GM23338 (cell line): Measurements from ENCODE around the gene NOTCH1. TPM values are rescaled to one million over a fixed set of nuclear protein-coding genes. Genes with fewer than 3 reads are reported as not detected.
"Not testable (repeated sequence)": the region's sequence is repeated elsewhere in the genome, so short reads cannot be mapped to it uniquely, and the experiment has no call there.

ENCODE experiments used
- ATAC-seq: fragments of 200-7000 bp; cut with Tn5 transposase; 3 replicates; pipeline ENCODE4 v1.9.1; 2020
- DNase-seq: peaks from one replicate; pipeline ENCODE4 v3.0.0-alpha.2; 2015; ENCODE audit warnings: low spot score
- H2AFZ ChIP-seq: fragments of 200-600 bp; sonication (generic); 2 replicates; pipeline ENCODE4 v1.8.0; 2016; ENCODE audit warnings: antibody characterized with exemption, mild to moderate bottlenecking, moderate library complexity
- H3F3A ChIP-seq: fragments of 200-600 bp; sonication (generic); replicated peaks from 2 replicates; pipeline ENCODE4 v1.8.0; 2017; ENCODE audit warnings: antibody characterized with exemption, mixed run types, low read depth
- H3K27ac ChIP-seq: fragments of 200-600 bp; sonication (generic); 2 replicates; pipeline ENCODE4 v1.6.1; 2016; ENCODE audit warnings: low read depth
- H3K27me3 ChIP-seq: fragments of 200-600 bp; sonication (generic); 2 replicates; pipeline ENCODE4 v1.8.0; 2016; ENCODE audit warnings: mild to moderate bottlenecking, mixed run types, moderate library complexity; ENCODE audit not compliant: insufficient read depth
- H3K36me3 ChIP-seq: fragments of 200-600 bp; sonication (generic); 2 replicates; pipeline ENCODE4 v1.8.0; 2016; ENCODE audit warnings: mild to moderate bottlenecking; ENCODE audit not compliant: insufficient read depth
- H3K4me1 ChIP-seq: fragments of 200-600 bp; sonication (generic); 2 replicates; pipeline ENCODE4 v1.8.0; 2016; ENCODE audit warnings: mild to moderate bottlenecking, moderate library complexity; ENCODE audit not compliant: insufficient read depth
- H3K4me2 ChIP-seq: fragments of 200-600 bp; sonication (generic); 2 replicates; pipeline ENCODE4 v1.7.1; 2017; ENCODE audit warnings: mixed run types
- H3K4me3 ChIP-seq: fragments of 200-600 bp; sonication (generic); 2 replicates; pipeline ENCODE4 v1.6.1; 2016; ENCODE audit warnings: mixed run types
- H3K79me2 ChIP-seq: fragments of 200-600 bp; sonication (generic); replicated peaks from 2 replicates; pipeline ENCODE4 v1.8.0; 2017; ENCODE audit warnings: mild to moderate bottlenecking; ENCODE audit not compliant: insufficient read depth
- H3K9me2 ChIP-seq: fragments of 200-600 bp; sonication (generic); 2 replicates; pipeline ENCODE4 v1.8.0; 2017; ENCODE audit not compliant: insufficient read depth
- H4K20me1 ChIP-seq: fragments of 200-600 bp; sonication (generic); replicated peaks from 2 replicates; pipeline ENCODE4 v1.8.0; 2017; ENCODE audit warnings: mild to moderate bottlenecking; ENCODE audit not compliant: insufficient read depth
- H3K27ac Mint-ChIP-seq: 2 replicates; pipeline ENCODE4 v1.8.0; 2020; ENCODE audit warnings: inconsistent platforms, mild to moderate bottlenecking, moderate library complexity, mixed read lengths
- H3K27me3 Mint-ChIP-seq: 3 replicates; pipeline ENCODE4 v1.8.0; 2022; ENCODE audit warnings: low read depth, mild to moderate bottlenecking, moderate library complexity, mixed read lengths, inconsistent platforms; ENCODE audit not compliant: insufficient read depth, poor library complexity
- H3K36me3 Mint-ChIP-seq: 3 replicates; pipeline ENCODE4 v1.8.0; 2021; ENCODE audit warnings: low read depth, mild to moderate bottlenecking, inconsistent platforms, moderate library complexity, mixed read lengths
- H3K4me1 Mint-ChIP-seq: 3 replicates; pipeline ENCODE4 v1.8.0; 2020; ENCODE audit warnings: mild to moderate bottlenecking, inconsistent platforms, mixed read lengths
- H3K4me3 Mint-ChIP-seq: 3 replicates; pipeline ENCODE4 v1.8.0; 2021; ENCODE audit warnings: moderate library complexity, mild to moderate bottlenecking, inconsistent platforms, mixed read lengths
- H3K9me3 Mint-ChIP-seq: 3 replicates; pipeline ENCODE4 v1.8.0; 2020; ENCODE audit warnings: moderate library complexity, mild to moderate bottlenecking, inconsistent platforms, mixed read lengths
- CREB1 ChIP-seq: fragments of 250-450 bp; sonication (Bioruptor Pico); IDR thresholded peaks from 2 replicates; pipeline ENCODE4 v1.5.0; 2020; ENCODE audit warnings: low read depth, mild to moderate bottlenecking, moderate library complexity
- CTCF ChIP-seq, 2 experiments: fragments of 200-600 bp in 1 of 2; sonication (generic) in 1 of 2; conservative IDR thresholded peaks; 2 replicates each; pipeline versions ENCODE4 v1.5.1 to v1.6.1; 2016 to 2017; ENCODE audit warnings: antibody characterized with exemption in 2 of 2, low read depth in 2 of 2, mild to moderate bottlenecking in 2 of 2, moderate library complexity in 1 of 2
- ETS1 ChIP-seq: IDR thresholded peaks from 2 replicates; pipeline ENCODE4 v1.6.1; 2016; ENCODE audit warnings: antibody characterized with exemption
- JUNB ChIP-seq: IDR thresholded peaks from one replicate; pipeline ENCODE4 v1.6.1; 2016; ENCODE audit warnings: antibody characterized with exemption; ENCODE audit not compliant: unreplicated experiment
- NANOG ChIP-seq: IDR thresholded peaks from 2 replicates; pipeline ENCODE4 v1.6.1; 2016; ENCODE audit warnings: antibody characterized with exemption, borderline replicate concordance
- POLR2AphosphoS5 ChIP-seq: IDR thresholded peaks from 2 replicates; pipeline ENCODE4 v1.6.1; 2016; ENCODE audit warnings: antibody characterized with exemption, low read depth
- STAT1 ChIP-seq: IDR thresholded peaks from one replicate; pipeline ENCODE4 v1.6.1; 2016; ENCODE audit warnings: antibody characterized with exemption; ENCODE audit not compliant: unreplicated experiment
- ZNF114 ChIP-seq: fragments of 250-450 bp; sonication (Bioruptor Pico); IDR thresholded peaks from 2 replicates; pipeline ENCODE4 v1.5.0; 2020; ENCODE audit warnings: mild to moderate bottlenecking, moderate library complexity
- ZNF331 ChIP-seq: fragments of 250-450 bp; sonication (Bioruptor Pico); IDR thresholded peaks from 2 replicates; pipeline ENCODE4 v1.5.0; 2020; ENCODE audit warnings: low read depth, mild to moderate bottlenecking, moderate library complexity
- ZNF462 ChIP-seq: fragments of 250-450 bp; sonication (Bioruptor Pico); IDR thresholded peaks from 2 replicates; pipeline ENCODE4 v1.5.0; 2020; ENCODE audit warnings: mild to moderate bottlenecking, moderate library complexity
- polyA plus RNA-seq: library from polyadenylated mRNA; unstranded; fragments of >200 nt; fragmentation: Nextera tagmentation; extraction: Ambion mirVana; gene quantifications from 2 replicates; pipeline ENCODE4 v1.2.1, GENCODE V29; 2016
- total RNA-seq: library from RNA; depleted of rRNA; stranded (reverse); fragments of >200 nt; shearing (Covaris generic); gene quantifications from 2 replicates; pipeline ENCODE4 v1.2.3, GENCODE V29; 2014

The NOTCH1 gene
- total and polyA plus RNA-seq, 2 experiments from 2014 or later: 9.9 to 97.2 TPM

- no peak overlapping the region for H3K4me3 ChIP-seq
- H3K27me3 Mint-ChIP-seq: peaks cover 11% of the 10 kb centered on the region
- TF ChIP-seq ZNF114 (no peak), POLR2AphosphoS5 (no peak), ETS1 (no peak), ZNF462 (no peak), STAT1 (no peak), NANOG (no peak), CREB1 (CRISPR knock-in tag) (no peak), CTCF (conservative IDR thresholded peaks at IDR 0.05; ENCODE audit: low read depth in 2 of 2) (no peak), ZNF331 (CRISPR knock-in tag) (no peak), JUNB (no peak)
- H3K27ac ChIP-seq: no peak overlapping the region
- H2AFZ ChIP-seq: no peak overlapping the region
- H3K4me3 Mint-ChIP-seq: no peak overlapping the region
- H3K27ac Mint-ChIP-seq: no peak overlapping the region
- no peaks in the 10 kb centered on the region for H3K4me1 ChIP-seq
- no peaks in the 10 kb centered on the region; the same call in 1 of the 2 replicates for H3F3A ChIP-seq
- H4K20me1 ChIP-seq: no peaks in the 10 kb centered on the region
- H3K36me3 ChIP-seq: no peaks in the 10 kb centered on the region
- H3K79me2 ChIP-seq: no peaks in the 10 kb centered on the region
- H3K4me1 Mint-ChIP-seq: peaks cover 12% of the 10 kb centered on the region
- no peaks in the 10 kb centered on the region for H3K9me2 ChIP-seq
- DNase-seq (no peak), ATAC-seq (no peak)
- peaks cover 9% of the 10 kb centered on the region; the same call in 1 of the 2 replicates for H3K27me3 ChIP-seq
- H3K4me2 ChIP-seq: no peak overlapping the region
- peaks cover 38% of the 10 kb centered on the region for H3K9me3 Mint-ChIP-seq
- peaks cover 27% of the 10 kb centered on the region for H3K36me3 Mint-ChIP-seq
These were observed 14.7 kb upstream of the NOTCH1 start for GRCh38 chr9:136560586-136560985.

DNA sequence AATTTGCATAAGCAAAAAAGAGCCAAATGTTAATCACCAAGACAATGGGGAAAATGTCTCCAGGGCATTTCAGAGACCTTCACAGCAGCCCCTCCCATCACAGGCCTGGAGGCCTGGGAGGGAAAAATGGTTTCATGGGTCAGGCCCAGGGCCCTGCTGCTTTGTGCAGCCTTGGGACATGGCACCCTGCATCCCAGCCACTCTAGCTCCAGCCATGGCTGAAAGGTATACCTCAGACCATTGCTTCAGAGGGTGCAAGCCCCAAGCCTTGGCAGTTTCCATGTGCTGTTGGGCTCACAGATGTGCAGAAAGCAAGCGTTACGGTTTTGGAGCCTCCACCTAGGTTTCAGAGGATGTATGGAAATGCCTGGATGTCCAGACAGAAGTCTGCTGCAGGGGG is 13.5 kb upstream of the NOTCH1 start:
- H3K4me3 Mint-ChIP-seq, ATAC-seq, H2AFZ ChIP-seq, DNase-seq, H3K4me2 ChIP-seq, H3K79me2 ChIP-seq, H3F3A ChIP-seq, H3K4me1 Mint-ChIP-seq, H3K36me3 ChIP-seq, H3K27ac ChIP-seq, H3K9me2 ChIP-seq, H3K4me1 ChIP-seq, H3K27ac Mint-ChIP-seq, H3K4me3 ChIP-seq, H4K20me1 ChIP-seq, H3K27me3 ChIP-seq: not testable (repeated sequence)
- Mint-ChIP-seq H3K27me3 (peaks cover 17% of the 10 kb centered on the region), H3K9me3 (peaks cover 38% of the 10 kb centered on the region), H3K36me3 (peaks cover 27% of the 10 kb centered on the region)

DNA sequence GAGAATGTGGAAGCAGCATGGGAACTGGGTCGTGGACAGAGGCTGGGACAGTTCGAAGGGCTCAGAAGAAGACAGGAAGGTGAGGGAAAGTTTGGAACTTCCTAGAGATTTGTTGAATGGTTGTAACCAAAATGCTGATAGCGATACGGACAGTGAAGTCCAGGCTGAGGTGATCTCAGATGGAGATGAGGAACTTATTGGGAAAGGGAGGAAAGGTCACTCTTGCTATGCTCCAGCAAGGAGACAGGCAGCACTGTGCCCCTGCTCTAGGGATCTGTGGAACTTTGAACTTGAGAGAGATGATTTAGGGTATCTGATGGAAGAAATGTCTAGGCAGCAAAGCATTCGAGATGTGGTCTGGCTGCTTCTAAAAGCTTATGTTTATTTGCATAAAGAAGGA is 13.0 kb upstream of the NOTCH1 start:
- DNase-seq, H3K27me3 ChIP-seq, H3K4me2 ChIP-seq, H3K27ac Mint-ChIP-seq, H3K27ac ChIP-seq, H3K4me1 ChIP-seq, H4K20me1 ChIP-seq, H3K4me1 Mint-ChIP-seq, H3K4me3 Mint-ChIP-seq, H3F3A ChIP-seq, H3K79me2 ChIP-seq, H2AFZ ChIP-seq, H3K36me3 ChIP-seq, H3K4me3 ChIP-seq, H3K9me2 ChIP-seq, ATAC-seq: not testable (repeated sequence)
- H3K27me3 Mint-ChIP-seq: peaks cover 19% of the 10 kb centered on the region
- H3K9me3 Mint-ChIP-seq: peaks cover 38% of the 10 kb centered on the region
- peaks cover 27% of the 10 kb centered on the region for H3K36me3 Mint-ChIP-seq
